HepG2 (cell line): Measurements from ENCODE around the gene MED25. TPM values are rescaled to one million over a fixed set of nuclear protein-coding genes. Genes with fewer than 3 reads are reported as not detected.

ENCODE experiments used
- AGO2 ChIP-seq: fragments of 200-400 bp; formaldehyde crosslinking; optimal IDR thresholded peaks from 2 replicates; pipeline ENCODE3; 2017; ENCODE audit warnings: mild to moderate bottlenecking, low read depth, low read length, moderate library complexity
- ARHGAP35 ChIP-seq: sonication (generic); formaldehyde crosslinking; IDR thresholded peaks from 2 replicates; pipeline ENCODE4 v1.9.0; 2022; ENCODE audit warnings: mild to moderate bottlenecking, inconsistent platforms, moderate library complexity, missing genetic modification reagents, borderline replicate concordance
- HNF4A ChIP-seq: sonication (generic); formaldehyde crosslinking; IDR thresholded peaks from 2 replicates; pipeline ENCODE4 v1.4.0; 2020; ENCODE audit warnings: missing genetic modification reagents
- NFYC ChIP-seq: IDR thresholded peaks from 2 replicates; pipeline ENCODE4 v1.6.1; 2016; ENCODE audit warnings: missing genetic modification reagents, missing compliant biosample characterization
- NR2F6 ChIP-seq, 2 experiments: IDR thresholded peaks; 2 replicates each; pipeline ENCODE4 v1.6.1; 2016; ENCODE audit warnings: antibody characterized with exemption in 1 of 2, mild to moderate bottlenecking in 1 of 2
- PCBP1 ChIP-seq: fragments of 200-400 bp; formaldehyde crosslinking; IDR thresholded peaks from 2 replicates; pipeline ENCODE4 v1.6.1; 2017; ENCODE audit warnings: mild to moderate bottlenecking, low read depth, low read length, borderline replicate concordance
- PHF21A ChIP-seq: sonication (generic); formaldehyde crosslinking; IDR thresholded peaks from 2 replicates; pipeline ENCODE4 v1.5.0; 2020; ENCODE audit warnings: mild to moderate bottlenecking, missing genetic modification reagents
- POLR2AphosphoS2 ChIP-seq: IDR thresholded peaks from 2 replicates; pipeline ENCODE4 v1.6.1; 2011; ENCODE audit warnings: low read depth, low read length, improper control_type of control experiment
- SP4 ChIP-seq: sonication (generic); formaldehyde crosslinking; IDR thresholded peaks from 2 replicates; pipeline ENCODE4 v1.8.1; 2023; ENCODE audit warnings: mild to moderate bottlenecking, missing genetic modification reagents
- TAF1 ChIP-seq: sonication (generic); formaldehyde crosslinking; IDR thresholded peaks from 2 replicates; pipeline ENCODE4 v1.4.0; 2020; ENCODE audit warnings: missing genetic modification reagents
- TEAD3 ChIP-seq: optimal IDR thresholded peaks from 2 replicates; pipeline ENCODE3; 2016; ENCODE audit warnings: borderline replicate concordance
- ZC3H13 ChIP-seq: sonication (generic); formaldehyde crosslinking; IDR thresholded peaks from 2 replicates; pipeline ENCODE4 v1.8.1; 2023; ENCODE audit warnings: mild to moderate bottlenecking, missing genetic modification reagents, moderate library complexity
- ZEB1 ChIP-seq: IDR thresholded peaks from 2 replicates; pipeline ENCODE4 v1.6.1; 2012; ENCODE audit warnings: mild to moderate bottlenecking, low read depth, inconsistent platforms; ENCODE audit not compliant: insufficient replicate concordance
- ZFP91 ChIP-seq: sonication (generic); formaldehyde crosslinking; IDR thresholded peaks from 2 replicates; pipeline ENCODE4 v1.9.0; 2022; ENCODE audit warnings: missing genetic modification reagents, mild to moderate bottlenecking, borderline replicate concordance
- ZNF451 ChIP-seq: sonication (generic); formaldehyde crosslinking; IDR thresholded peaks from 2 replicates; pipeline ENCODE4 v1.5.0; 2020; ENCODE audit warnings: mild to moderate bottlenecking, missing genetic modification reagents
- ZNF891 ChIP-seq: sonication (generic); formaldehyde crosslinking; IDR thresholded peaks from 2 replicates; pipeline ENCODE4 v1.5.0; 2020; ENCODE audit warnings: mild to moderate bottlenecking, missing genetic modification reagents
- ZSCAN22 ChIP-seq: sonication (generic); formaldehyde crosslinking; IDR thresholded peaks from 2 replicates; pipeline ENCODE4 v1.4.0; 2020; ENCODE audit warnings: mild to moderate bottlenecking, missing genetic modification reagents
- polyA plus RNA-seq, 8 experiments: library from polyadenylated mRNA; depleted of rRNA in 3 of 8; stranded (reverse) in 7 of 8; unstranded in 1 of 8; fragments of >200 nt; fragmentation: Illumina TruSeq in 4 of 8; extraction: Trizol in 4 of 8; gene quantifications; 2 replicates each; pipeline versions ENCODE4 v1.2.1 to v1.2.3, GENCODE V29; 2011 to 2016; ENCODE audit warnings: low read depth in 4 of 8, missing spikeins in 1 of 8, mixed read lengths in 1 of 8; ENCODE audit not compliant: insufficient read depth in 1 of 8
- total RNA-seq, 5 experiments: library from RNA; depleted of rRNA; stranded (reverse); fragments of >200 nt; fragmentation: Illumina TruSeq; extraction: Trizol; gene quantifications; 2 replicates each; pipeline ENCODE4 v1.2.3, GENCODE V29; 2016; ENCODE audit warnings: low read depth in 1 of 5
- TF ChIP-seq, protein P1 (sequence below): sonication (generic); IDR thresholded peaks from 2 replicates; pipeline ENCODE4 v1.6.1; 2016; ENCODE audit warnings: low read depth, borderline replicate concordance
- TF ChIP-seq, protein P2 (sequence below): sonication (generic); formaldehyde crosslinking; IDR thresholded peaks from 2 replicates; pipeline ENCODE4 v1.4.0; 2020; ENCODE audit warnings: missing genetic modification reagents
- TF ChIP-seq, protein P3 (sequence below): sonication (generic); formaldehyde crosslinking; IDR thresholded peaks from 2 replicates; pipeline ENCODE4 v1.4.0; 2020; ENCODE audit warnings: mild to moderate bottlenecking, low read depth, missing genetic modification reagents
- TF ChIP-seq, protein P4 (sequence below): sonication (generic); formaldehyde crosslinking; conservative IDR thresholded peaks from 2 replicates; pipeline ENCODE4 v1.4.0; 2020; ENCODE audit warnings: mild to moderate bottlenecking, missing genetic modification reagents, moderate library complexity

Gene MED25
- total and polyA plus RNA-seq, 2 of the 13 experiments (the other 11 are each of a cell fraction or from before 2014, with no cell fraction given) = 11.1 to 15.1 TPM

- TF ChIP-seq ZFP91 (peak; percentile 51), ARHGAP35 (CRISPR knock-in tag) (0 out of 2 replicates have a peak, but pooled peaks have one; percentile 70), TAF1 (CRISPR knock-in tag) (peak; percentile 53), ZNF451 (no peak), PCBP1 (peak; percentile 17; the same call in 1 of the 2 replicates), TEAD3 (CRISPR knock-in tag) (no peak), ZEB1 (peak; percentile 44), POLR2AphosphoS2 (no peak), ZNF891 (CRISPR knock-in tag) (no peak), HNF4A (CRISPR knock-in tag) (0 out of 2 replicates have a peak, but pooled peaks have one; percentile 2), NFYC (CRISPR knock-in tag) (peak; percentile 73), SP4 (CRISPR knock-in tag) (0 out of 2 replicates have a peak, but pooled peaks have one; percentile 3), ZSCAN22 (CRISPR knock-in tag) (no peak), AGO2 (peak; percentile 85), ZC3H13 (CRISPR knock-in tag) (0 out of 2 replicates have a peak, but pooled peaks have one; percentile 76), NR2F6 (IDR thresholded peaks at IDR 0.05) (no peak), NR2F6 (CRISPR knock-in tag; IDR thresholded peaks at IDR 0.05) (peak; percentile 2; the same call in 1 of the 2 replicates), PHF21A (CRISPR knock-in tag) (peak; percentile 52)
- TF ChIP-seq, protein P1, sequence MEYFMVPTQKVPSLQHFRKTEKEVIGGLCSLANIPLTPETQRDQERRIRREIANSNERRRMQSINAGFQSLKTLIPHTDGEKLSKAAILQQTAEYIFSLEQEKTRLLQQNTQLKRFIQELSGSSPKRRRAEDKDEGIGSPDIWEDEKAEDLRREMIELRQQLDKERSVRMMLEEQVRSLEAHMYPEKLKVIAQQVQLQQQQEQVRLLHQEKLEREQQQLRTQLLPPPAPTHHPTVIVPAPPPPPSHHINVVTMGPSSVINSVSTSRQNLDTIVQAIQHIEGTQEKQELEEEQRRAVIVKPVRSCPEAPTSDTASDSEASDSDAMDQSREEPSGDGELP = peak; percentile 74; the same call in 1 of the 2 replicates
- TF ChIP-seq, protein P2, sequence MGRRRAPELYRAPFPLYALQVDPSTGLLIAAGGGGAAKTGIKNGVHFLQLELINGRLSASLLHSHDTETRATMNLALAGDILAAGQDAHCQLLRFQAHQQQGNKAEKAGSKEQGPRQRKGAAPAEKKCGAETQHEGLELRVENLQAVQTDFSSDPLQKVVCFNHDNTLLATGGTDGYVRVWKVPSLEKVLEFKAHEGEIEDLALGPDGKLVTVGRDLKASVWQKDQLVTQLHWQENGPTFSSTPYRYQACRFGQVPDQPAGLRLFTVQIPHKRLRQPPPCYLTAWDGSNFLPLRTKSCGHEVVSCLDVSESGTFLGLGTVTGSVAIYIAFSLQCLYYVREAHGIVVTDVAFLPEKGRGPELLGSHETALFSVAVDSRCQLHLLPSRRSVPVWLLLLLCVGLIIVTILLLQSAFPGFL = no peak
- TF ChIP-seq, protein P3, sequence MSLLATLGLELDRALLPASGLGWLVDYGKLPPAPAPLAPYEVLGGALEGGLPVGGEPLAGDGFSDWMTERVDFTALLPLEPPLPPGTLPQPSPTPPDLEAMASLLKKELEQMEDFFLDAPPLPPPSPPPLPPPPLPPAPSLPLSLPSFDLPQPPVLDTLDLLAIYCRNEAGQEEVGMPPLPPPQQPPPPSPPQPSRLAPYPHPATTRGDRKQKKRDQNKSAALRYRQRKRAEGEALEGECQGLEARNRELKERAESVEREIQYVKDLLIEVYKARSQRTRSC = no peak
- TF ChIP-seq, protein P4, sequence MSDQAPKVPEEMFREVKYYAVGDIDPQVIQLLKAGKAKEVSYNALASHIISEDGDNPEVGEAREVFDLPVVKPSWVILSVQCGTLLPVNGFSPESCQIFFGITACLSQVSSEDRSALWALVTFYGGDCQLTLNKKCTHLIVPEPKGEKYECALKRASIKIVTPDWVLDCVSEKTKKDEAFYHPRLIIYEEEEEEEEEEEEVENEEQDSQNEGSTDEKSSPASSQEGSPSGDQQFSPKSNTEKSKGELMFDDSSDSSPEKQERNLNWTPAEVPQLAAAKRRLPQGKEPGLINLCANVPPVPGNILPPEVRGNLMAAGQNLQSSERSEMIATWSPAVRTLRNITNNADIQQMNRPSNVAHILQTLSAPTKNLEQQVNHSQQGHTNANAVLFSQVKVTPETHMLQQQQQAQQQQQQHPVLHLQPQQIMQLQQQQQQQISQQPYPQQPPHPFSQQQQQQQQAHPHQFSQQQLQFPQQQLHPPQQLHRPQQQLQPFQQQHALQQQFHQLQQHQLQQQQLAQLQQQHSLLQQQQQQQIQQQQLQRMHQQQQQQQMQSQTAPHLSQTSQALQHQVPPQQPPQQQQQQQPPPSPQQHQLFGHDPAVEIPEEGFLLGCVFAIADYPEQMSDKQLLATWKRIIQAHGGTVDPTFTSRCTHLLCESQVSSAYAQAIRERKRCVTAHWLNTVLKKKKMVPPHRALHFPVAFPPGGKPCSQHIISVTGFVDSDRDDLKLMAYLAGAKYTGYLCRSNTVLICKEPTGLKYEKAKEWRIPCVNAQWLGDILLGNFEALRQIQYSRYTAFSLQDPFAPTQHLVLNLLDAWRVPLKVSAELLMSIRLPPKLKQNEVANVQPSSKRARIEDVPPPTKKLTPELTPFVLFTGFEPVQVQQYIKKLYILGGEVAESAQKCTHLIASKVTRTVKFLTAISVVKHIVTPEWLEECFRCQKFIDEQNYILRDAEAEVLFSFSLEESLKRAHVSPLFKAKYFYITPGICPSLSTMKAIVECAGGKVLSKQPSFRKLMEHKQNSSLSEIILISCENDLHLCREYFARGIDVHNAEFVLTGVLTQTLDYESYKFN (CRISPR knock-in tag) = 0 out of 2 replicates have a peak, but pooled peaks have one; percentile 19
These were observed 60.0 kb downstream of the MED25 start (continued) for GRCh38 chr19:49877879-49878743.
